ENCODE data around the gene DIPK1A.

The DIPK1A gene

GRCh38 chr1:92874987-92875386 lies 86.3 kb downstream of the DIPK1A start:
- no peak for TF ChIP-seq PAX5 (IDR thresholded peaks at IDR 0.05; ENCODE audit: insufficient read depth, low read length, severe bottlenecking)
- TF ChIP-seq POLR2A (IDR thresholded peaks at IDR 0.05; ENCODE audit: low read depth, low read length): no peak
- no peak for TF ChIP-seq SPI1 (IDR thresholded peaks at IDR 0.05; ENCODE audit: low read depth, low read length)
- no peak for TF ChIP-seq POU2F2 (IDR thresholded peaks at IDR 0.05; ENCODE audit: low read depth, low read length)
- no peak for TF ChIP-seq POLR2AphosphoS5 (IDR thresholded peaks at IDR 0.05; ENCODE audit: low read depth, low read length)
- no peak for TF ChIP-seq TAF1 (IDR thresholded peaks at IDR 0.05; ENCODE audit: low read depth, low read length)
- no peak for DNase-seq (ENCODE audit: insufficient read length, low spot score)
- FAIRE-seq: no peak

- no peak for DNase-seq (ENCODE audit: insufficient read length, low spot score)
- FAIRE-seq: no peak
- TF ChIP-seq POU2F2 (IDR thresholded peaks at IDR 0.05; ENCODE audit: low read depth, low read length) (no peak), POLR2AphosphoS5 (IDR thresholded peaks at IDR 0.05; ENCODE audit: low read depth, low read length) (no peak)
Measured at GRCh38 chr1:92872719-92873118, 88.5 kb downstream of the DIPK1A start.

DNA sequence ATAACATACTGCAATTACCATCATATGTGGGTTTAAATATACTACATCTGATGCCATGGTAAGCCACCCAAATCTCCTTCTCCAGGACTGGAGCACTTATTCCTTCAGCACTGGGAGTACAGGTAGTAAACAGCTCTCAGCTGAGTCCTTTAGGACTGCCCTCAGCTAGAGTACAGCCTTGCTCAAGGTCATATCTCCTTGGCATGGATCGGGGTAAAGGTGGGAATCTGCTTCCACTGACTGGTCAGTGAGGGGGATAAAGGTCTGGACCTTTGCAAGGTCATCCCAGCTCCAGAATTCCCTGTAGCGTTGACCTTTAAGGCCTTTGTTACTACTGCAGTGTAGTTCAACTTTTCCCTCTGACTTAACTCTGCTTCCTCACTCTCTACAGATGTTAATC lies 90.7 kb downstream of the DIPK1A start:
- TF ChIP-seq PAX5 (IDR thresholded peaks at IDR 0.05; ENCODE audit: insufficient read depth, low read length, severe bottlenecking): no peak
- no peak for TF ChIP-seq POLR2AphosphoS5 (IDR thresholded peaks at IDR 0.05; ENCODE audit: low read depth, low read length)
- TF ChIP-seq POU2F2 (IDR thresholded peaks at IDR 0.05; ENCODE audit: low read depth, low read length): no peak
- TF ChIP-seq SPI1 (IDR thresholded peaks at IDR 0.05; ENCODE audit: low read depth, low read length): no peak
- TF ChIP-seq POLR2A (IDR thresholded peaks at IDR 0.05; ENCODE audit: low read depth, low read length): no peak
- TF ChIP-seq TAF1 (IDR thresholded peaks at IDR 0.05; ENCODE audit: low read depth, low read length): no peak
- no peak for DNase-seq (ENCODE audit: insufficient read length, low spot score)
- FAIRE-seq: peak; percentile 13

DNA sequence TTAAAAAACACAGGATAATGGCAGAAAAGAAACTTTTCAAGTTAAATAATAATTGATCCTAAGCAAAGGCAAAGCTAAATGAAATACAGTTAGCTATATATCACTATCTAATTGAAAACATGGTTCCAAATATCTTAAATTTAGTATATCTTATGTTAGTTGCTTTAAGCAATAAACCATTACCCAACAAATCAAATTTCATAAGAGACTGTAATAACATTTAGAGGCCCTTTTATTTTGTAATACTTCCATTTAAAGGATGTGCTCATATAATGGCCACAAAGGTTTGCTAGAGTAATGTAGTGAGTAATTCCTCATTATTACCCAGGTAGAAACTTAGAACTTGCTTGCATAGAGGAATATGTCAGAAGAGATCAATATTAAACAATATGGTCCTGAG lies 97.1 kb downstream of the DIPK1A start:
- DNase-seq (ENCODE audit: insufficient read length, low spot score) (no peak), FAIRE-seq (no peak)
- no peak for TF ChIP-seq POU2F2 (IDR thresholded peaks at IDR 0.05; ENCODE audit: low read depth, low read length)
- no peak for TF ChIP-seq POLR2A (IDR thresholded peaks at IDR 0.05; ENCODE audit: low read depth, low read length)
- TF ChIP-seq POLR2AphosphoS5 (IDR thresholded peaks at IDR 0.05; ENCODE audit: low read depth, low read length): no peak
- TF ChIP-seq PAX5 (IDR thresholded peaks at IDR 0.05; ENCODE audit: insufficient read depth, low read length, severe bottlenecking): no peak
- no peak for TF ChIP-seq SPI1 (IDR thresholded peaks at IDR 0.05; ENCODE audit: low read depth, low read length)
- no peak for TF ChIP-seq TAF1 (IDR thresholded peaks at IDR 0.05; ENCODE audit: low read depth, low read length)

GRCh38 chr1:92862605-92863004 lies 98.7 kb downstream of the DIPK1A start:
- TF ChIP-seq PAX5 (IDR thresholded peaks at IDR 0.05; ENCODE audit: insufficient read depth, low read length, severe bottlenecking) (no peak), POU2F2 (IDR thresholded peaks at IDR 0.05; ENCODE audit: low read depth, low read length) (no peak), POLR2A (IDR thresholded peaks at IDR 0.05; ENCODE audit: low read depth, low read length) (no peak), SPI1 (IDR thresholded peaks at IDR 0.05; ENCODE audit: low read depth, low read length) (no peak), POLR2AphosphoS5 (IDR thresholded peaks at IDR 0.05; ENCODE audit: low read depth, low read length) (no peak), TAF1 (IDR thresholded peaks at IDR 0.05; ENCODE audit: low read depth, low read length) (no peak)
- no peak for DNase-seq (ENCODE audit: insufficient read length, low spot score)
- no peak for FAIRE-seq

DNA sequence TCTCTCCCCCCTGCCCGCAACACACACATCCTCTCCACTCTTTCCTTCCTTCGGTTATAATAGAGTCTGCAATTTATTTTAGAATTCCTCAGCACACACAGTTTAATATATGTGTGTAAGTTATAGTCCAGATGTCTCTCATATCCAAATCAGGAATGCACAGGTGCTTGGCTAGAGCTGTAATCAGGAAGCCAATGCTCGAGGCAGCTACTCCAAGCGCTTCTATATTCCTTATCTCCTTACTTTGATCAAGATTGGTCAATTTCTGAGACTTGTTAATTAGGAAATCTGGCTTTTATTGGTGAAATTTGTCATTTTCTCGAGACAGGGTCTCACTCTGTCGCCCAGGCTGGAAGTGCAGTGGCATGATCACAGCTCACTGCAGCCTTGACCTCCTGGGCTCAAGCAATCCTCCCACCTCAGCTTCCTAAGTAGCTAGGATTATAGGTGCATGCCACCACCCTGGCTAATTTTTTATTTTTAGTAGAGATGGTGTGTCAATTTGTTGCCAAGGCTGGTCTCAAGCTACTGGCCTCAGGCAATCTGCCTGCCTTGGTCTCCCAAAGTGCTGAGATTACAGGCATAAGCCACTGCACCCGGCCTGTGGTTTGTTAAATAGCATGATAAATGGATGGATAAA lies 101.7 kb downstream of the DIPK1A start:
- TF ChIP-seq POLR2AphosphoS5 (IDR thresholded peaks at IDR 0.05; ENCODE audit: low read depth, low read length): no peak
- no peak for TF ChIP-seq POU2F2 (IDR thresholded peaks at IDR 0.05; ENCODE audit: low read depth, low read length)
- TF ChIP-seq PAX5 (IDR thresholded peaks at IDR 0.05; ENCODE audit: insufficient read depth, low read length, severe bottlenecking): no peak
- TF ChIP-seq TAF1 (IDR thresholded peaks at IDR 0.05; ENCODE audit: low read depth, low read length): no peak
- TF ChIP-seq SPI1 (IDR thresholded peaks at IDR 0.05; ENCODE audit: low read depth, low read length): no peak
- TF ChIP-seq POLR2A (IDR thresholded peaks at IDR 0.05; ENCODE audit: low read depth, low read length): no peak
- DNase-seq (ENCODE audit: insufficient read length, low spot score) (no peak), FAIRE-seq (no peak)

DNA sequence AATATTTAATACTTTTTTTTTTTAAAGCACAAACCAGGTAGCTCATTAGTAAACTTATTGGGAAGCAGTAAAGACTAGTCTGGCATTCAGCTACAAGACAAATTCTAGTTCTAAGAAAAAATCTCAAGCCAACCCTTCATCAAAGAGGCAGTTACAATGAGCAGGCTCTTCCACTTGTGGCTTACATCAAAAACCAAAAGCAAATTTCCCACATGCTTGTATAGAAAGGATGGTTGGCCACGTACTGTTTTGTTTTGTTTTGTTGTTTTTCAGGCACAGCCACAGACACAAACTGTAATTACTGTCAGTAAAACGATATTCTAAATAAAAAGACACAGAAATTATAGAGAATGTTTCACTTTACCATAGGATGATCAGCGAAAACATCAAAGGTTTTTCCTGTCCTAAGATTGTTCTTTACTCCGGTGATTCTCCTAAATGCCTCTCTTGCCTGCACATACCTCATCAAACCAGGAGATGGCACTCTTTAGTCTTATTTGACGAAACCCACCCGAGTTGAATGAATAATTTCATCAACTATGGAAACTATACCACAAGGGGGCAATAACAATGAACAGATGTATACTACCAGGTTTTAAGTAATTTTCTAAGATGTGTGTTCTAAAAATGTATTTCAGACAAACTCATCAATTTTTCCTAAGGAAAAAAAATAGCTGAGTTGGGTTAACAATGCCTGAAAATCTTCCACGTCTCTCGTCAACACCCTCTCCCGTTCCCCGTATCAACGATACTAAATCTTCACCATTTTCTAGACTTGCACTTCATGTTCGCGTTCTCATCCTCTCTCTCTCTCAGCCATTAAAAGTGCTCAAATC lies 102.5 kb downstream of the DIPK1A start:
- DNase-seq (ENCODE audit: insufficient read length, low spot score) (peak; percentile 10), FAIRE-seq (peak; percentile 96)
- TF ChIP-seq POU2F2 (IDR thresholded peaks at IDR 0.05; ENCODE audit: low read depth, low read length) (no peak), POLR2AphosphoS5 (IDR thresholded peaks at IDR 0.05; ENCODE audit: low read depth, low read length) (no peak), PAX5 (IDR thresholded peaks at IDR 0.05; ENCODE audit: insufficient read depth, low read length, severe bottlenecking) (no peak), TAF1 (IDR thresholded peaks at IDR 0.05; ENCODE audit: low read depth, low read length) (no peak), POLR2A (IDR thresholded peaks at IDR 0.05; ENCODE audit: low read depth, low read length) (no peak), SPI1 (IDR thresholded peaks at IDR 0.05; ENCODE audit: low read depth, low read length) (no peak)

DNA sequence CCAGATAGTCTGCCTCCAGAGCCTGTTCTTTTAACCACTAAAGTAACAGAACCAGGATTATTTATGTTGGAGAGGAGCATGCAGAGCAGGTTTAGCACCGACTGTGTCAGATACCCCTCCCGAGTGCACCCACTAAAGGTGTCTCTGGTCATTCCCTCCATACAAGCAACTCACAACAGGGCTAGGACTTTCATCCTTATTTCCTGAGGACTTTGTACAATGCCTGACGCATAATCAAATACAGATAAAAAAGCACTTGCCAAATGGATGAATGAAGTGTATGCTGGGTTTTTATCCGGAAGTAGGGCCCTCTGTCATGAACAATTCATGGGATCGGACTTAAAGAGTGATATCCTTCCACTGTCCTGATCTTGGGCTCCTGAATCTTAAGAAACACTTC lies 103.4 kb downstream of the DIPK1A start:
- FAIRE-seq: no peak
- DNase-seq (ENCODE audit: insufficient read length, low spot score): no peak
- TF ChIP-seq SPI1 (IDR thresholded peaks at IDR 0.05; ENCODE audit: low read depth, low read length) (no peak), POU2F2 (IDR thresholded peaks at IDR 0.05; ENCODE audit: low read depth, low read length) (no peak), POLR2AphosphoS5 (IDR thresholded peaks at IDR 0.05; ENCODE audit: low read depth, low read length) (no peak), TAF1 (IDR thresholded peaks at IDR 0.05; ENCODE audit: low read depth, low read length) (no peak)

GRCh38 chr1:92855236-92855635 lies 106.0 kb downstream of the DIPK1A start:
- TF ChIP-seq POLR2AphosphoS5 (IDR thresholded peaks at IDR 0.05; ENCODE audit: low read depth, low read length) (no peak), PAX5 (IDR thresholded peaks at IDR 0.05; ENCODE audit: insufficient read depth, low read length, severe bottlenecking) (no peak), POLR2A (IDR thresholded peaks at IDR 0.05; ENCODE audit: low read depth, low read length) (no peak), SPI1 (IDR thresholded peaks at IDR 0.05; ENCODE audit: low read depth, low read length) (no peak), POU2F2 (IDR thresholded peaks at IDR 0.05; ENCODE audit: low read depth, low read length) (no peak), TAF1 (IDR thresholded peaks at IDR 0.05; ENCODE audit: low read depth, low read length) (no peak)
- FAIRE-seq: no peak
- DNase-seq (ENCODE audit: insufficient read length, low spot score): no peak
